ENCODE measurements around the gene SLC6A19.

The SLC6A19 gene

DNA sequence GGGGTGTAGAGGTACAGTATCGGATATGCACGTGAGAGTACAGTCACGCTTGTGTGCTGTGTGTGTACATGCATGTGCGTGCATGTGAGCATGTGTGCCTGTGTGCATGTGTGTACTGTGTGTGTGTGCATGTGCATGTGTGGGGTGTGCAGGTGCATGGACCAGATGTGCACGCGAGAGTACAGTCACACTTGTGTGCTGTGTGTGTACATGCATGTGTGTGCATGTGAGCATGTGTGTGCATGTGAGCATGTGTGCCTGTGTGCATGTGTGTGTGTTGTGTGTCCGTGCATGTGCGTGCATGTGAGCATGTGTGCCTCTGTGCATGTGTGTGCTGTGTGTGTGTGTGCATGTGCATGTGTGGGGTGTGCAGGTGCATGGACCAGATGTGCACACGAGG lies 10.3 kb downstream of the SLC6A19 start:
- DNase-seq: no peak

DNA sequence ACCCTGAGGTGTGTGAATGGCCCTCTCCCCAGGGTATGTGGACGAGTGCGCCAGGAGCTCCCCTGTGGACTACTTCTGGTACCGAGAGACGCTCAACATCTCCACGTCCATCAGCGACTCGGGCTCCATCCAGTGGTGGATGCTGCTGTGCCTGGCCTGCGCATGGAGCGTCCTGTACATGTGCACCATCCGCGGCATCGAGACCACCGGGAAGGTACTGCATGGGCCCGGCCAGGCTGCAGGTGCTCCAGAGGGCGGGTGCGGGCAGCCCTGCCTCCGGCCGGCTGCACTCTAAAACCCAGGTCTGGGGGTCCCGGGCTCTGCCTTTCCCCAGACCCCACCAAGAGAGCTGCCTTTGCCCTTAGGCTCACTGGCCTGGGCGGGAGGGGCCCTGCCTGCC lies 10.9 kb downstream of the SLC6A19 start:
- DNase-seq: no peak

DNA sequence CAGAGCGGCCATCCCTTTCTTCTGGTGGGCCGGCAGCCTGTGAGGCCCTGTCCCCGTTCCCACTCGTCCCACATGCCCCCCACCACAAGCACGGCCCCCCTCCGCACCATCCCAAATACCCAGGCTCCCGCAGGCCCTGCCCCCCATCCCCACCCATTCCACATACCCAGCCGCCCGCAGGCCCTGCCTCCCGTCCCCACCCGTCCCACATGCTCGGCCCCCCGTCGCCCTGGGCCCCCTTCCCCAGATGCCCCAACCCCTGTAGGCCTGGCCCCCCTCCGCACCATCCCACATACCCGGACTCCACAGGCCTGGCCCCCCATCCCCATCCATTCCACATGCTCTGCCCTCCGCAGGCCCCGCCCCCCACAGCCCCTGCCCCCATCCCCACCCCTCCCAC lies 11.5 kb downstream of the SLC6A19 start:
- no peak for DNase-seq

DNA sequence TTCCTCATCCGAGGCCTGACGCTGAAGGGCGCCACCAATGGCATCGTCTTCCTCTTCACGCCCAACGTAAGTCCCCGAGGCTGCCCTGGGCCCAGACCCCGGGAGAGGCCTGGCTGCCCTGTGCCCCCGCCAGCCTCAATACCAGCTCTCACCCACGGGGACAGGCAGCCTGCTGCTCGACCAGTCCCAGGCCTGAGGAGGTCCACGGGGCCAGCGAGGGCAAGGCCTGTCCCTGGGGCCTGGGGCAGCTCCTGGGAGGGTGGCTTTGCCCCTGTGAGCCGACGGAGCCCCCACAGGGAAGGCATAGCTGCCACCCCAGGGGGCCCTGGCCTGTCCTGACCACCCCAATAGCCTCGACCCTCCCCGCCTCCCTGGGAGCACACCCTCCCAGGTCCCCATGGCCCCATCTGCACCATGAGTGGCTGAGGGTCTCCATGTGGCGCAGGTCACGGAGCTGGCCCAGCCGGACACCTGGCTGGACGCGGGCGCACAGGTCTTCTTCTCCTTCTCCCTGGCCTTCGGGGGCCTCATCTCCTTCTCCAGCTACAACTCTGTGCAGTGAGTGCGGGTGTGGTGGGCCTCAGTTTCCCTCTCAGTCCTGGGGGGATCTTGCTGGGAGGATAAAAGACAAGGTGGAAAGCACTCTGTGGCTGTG lies 12.2 kb downstream of the SLC6A19 start:
- no peak for DNase-seq

DNA sequence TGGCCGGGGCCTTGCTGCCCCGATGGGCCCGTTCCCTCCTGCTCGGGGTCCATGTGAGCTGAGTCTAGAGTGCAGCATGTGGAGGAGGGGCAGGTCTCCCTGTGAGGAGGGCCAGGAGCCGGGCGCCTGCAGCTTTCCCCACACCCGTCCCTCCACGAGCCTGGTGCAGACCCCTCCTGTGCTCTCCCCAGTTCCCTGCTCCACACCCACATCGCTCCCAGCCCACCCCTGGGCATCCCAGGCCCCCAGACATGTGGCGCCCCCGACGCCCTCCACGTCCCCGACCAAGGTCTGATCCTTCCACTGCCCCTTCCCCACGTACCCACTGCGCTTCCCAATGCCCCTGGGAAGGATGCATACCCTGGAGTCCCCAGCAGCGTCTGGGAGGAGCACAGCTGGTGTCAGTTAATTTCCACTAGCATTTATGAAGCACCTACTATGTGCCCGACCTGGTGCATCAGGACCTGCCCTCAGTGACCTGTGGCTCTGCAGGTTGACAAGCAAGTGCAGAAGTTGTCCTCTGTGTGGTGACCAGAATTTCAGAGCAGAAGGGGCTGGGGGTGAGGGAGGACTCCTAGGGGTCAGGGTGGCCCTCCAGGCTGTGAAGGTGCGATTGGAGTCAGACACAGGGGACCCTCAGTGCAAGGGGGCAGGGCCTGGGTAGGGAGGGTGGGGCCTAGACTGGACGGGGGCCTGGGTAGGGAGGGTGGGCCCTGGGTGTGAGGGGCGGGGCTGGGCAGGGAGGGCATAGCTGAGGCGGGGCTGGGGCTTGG lies 13.0 kb downstream of the SLC6A19 start:
- no peak for DNase-seq

DNA sequence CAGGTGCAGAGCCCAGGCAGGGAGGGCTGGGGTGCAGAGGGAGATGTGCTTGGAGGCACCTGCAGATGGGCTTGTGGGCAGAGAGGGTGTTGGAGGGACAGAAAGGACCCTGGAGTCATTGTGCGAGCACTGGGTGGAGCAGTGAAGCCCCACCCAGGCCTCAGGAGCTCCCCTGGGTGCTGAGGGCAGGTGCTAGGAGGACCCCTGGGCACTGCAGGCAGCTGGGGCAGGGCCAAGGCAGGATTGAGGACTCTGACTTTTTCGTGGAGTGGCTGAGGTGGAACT lies 13.5 kb downstream of the SLC6A19 start:
- DNase-seq: no peak

DNA sequence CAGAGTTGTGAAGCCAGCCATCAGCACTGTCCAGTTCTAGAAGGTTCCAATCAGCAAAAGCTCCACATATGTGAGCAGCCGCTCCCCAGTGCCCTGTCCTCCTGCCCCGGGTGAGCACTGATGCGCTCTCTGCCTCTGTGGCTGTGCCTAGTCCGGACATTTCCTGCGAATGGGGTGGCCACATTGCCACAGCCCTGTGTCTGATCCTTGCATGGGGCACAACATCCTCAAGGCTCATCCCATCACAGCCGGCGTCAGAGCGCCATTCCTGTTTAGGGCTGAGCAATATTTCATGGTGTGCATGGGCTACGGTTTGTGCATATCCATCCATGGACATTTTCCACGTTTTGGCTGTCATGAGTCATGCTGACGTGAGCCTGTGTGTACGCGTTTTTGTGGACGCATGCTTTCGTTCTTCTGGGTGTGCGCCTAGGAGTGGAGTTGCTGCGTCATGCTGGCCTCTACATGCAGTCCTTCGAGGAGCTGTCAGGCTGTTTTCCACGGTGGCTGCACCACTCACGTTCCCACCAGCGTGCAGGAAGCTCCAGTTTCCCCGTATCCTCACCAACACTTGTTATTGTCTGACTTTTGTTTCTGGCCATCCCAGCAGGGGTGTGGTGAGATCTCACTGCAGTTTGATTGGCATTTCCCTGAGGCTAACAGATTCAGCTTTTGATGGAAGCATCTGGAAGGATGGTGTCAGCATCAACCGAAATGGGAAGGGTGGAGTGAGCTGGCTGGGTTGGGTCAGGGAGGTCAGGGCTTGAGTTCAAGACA lies 14.1 kb downstream of the SLC6A19 start:
- DNase-seq: no peak

DNA sequence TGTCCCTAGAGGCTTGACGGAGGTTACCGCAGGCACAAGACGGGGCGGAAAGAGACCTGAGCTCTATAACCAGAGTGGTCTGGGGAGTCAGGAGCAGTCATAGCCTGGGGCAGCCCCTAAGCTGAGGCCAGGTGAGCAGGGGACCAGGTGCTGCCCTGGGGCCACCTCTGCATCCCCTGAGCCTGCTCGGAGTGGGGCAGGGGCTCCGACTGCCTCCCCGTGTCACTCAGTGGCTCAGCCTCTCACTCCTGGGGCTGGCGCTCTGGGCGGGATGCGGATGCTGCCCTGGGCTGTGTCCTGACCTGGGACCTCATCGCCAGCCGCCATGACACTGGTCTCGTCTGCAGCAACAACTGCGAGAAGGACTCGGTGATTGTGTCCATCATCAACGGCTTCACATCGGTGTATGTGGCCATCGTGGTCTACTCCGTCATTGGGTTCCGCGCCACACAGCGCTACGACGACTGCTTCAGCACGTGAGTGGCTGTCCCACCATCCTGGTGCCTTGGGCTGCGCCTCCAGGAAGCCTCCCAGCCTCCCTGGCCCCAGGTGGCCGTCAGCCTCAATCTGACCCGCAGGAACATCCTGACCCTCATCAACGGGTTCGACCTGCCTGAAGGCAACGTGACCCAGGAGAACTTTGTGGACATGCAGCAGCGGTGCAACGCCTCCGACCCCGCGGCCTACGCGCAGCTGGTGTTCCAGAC lies 15.0 kb downstream of the SLC6A19 start:
- no peak for DNase-seq

DNA sequence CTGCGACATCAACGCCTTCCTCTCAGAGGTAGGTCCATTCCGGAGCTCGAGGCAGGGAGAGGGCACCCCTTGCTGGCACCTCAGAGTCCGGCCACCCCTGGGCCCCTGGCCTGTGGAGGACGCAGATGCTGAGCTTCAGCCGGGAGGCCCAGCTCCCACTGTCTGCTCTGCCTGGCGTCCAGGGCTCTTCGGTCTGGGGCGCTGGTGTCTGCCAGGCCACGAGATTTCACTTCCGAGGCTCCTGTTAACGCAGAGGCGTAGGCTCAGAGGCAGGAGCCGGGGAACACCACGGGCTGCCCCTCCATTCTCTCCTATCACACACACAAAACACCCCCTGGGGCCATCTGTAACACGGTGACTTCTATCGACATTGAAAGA lies 15.5 kb downstream of the SLC6A19 start:
- no peak for DNase-seq

DNA sequence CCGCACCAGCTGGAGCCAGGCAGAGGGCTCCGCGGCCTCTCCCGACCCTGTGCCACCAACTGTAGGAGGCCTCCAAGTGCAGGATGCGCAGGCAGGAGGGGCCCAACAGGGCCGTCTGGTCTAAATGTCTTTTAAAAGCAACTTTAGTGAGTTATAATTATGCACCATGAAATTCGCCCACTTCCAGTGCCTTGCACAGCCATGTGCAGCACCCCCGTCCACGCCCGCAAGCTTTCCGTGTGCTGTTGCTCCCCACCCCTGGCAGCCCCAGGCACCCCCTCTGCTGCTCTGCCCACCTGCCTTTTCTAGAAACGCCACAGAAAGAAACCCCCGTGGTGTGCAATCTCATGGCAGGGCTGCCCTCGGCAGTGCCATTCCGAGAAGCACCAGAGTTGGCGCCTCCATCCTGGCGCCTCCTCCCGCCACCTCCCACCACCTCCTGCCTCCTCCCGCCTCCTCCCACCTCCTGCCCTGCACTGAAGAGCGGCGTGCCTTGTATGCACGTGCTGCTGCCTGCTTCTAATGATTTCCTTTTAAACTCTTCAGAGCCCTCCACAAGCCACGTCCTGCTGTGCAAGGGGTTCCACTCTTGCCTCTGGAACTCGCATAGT lies 16.3 kb downstream of the SLC6A19 start:
- no peak for DNase-seq

DNA sequence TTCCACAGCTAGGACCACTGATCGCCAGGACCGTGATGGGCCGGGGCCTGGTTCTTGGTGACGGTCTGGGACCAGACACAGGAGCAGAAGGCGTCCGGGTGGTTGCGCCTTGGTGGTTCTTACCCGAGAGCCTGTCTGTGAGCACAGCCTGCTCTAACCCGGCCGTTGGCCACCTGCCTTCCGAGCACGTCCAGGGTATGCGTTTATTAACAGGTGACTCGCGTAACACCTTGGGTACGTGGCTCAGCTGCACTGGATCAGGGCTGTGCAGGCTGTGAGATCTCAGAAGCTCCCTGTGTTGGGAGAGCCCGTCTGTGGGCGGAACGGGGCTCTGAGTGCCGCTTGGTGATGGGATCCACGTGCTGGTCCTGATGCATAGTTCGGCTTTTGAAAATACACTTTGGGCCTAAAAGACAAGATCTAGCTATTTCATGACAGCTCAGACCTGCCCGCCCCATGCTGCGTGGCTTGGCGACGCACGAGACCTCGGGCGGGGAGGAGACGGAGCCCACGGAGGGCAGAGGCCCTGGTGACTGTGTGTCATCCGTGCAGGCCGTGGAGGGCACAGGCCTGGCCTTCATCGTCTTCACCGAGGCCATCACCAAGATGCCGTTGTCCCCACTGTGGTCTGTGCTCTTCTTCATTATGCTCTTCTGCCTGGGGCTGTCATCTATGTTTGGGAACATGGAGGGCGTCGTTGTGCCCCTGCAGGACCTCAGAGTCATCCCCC lies 17.1 kb downstream of the SLC6A19 start:
- no peak for DNase-seq

DNA sequence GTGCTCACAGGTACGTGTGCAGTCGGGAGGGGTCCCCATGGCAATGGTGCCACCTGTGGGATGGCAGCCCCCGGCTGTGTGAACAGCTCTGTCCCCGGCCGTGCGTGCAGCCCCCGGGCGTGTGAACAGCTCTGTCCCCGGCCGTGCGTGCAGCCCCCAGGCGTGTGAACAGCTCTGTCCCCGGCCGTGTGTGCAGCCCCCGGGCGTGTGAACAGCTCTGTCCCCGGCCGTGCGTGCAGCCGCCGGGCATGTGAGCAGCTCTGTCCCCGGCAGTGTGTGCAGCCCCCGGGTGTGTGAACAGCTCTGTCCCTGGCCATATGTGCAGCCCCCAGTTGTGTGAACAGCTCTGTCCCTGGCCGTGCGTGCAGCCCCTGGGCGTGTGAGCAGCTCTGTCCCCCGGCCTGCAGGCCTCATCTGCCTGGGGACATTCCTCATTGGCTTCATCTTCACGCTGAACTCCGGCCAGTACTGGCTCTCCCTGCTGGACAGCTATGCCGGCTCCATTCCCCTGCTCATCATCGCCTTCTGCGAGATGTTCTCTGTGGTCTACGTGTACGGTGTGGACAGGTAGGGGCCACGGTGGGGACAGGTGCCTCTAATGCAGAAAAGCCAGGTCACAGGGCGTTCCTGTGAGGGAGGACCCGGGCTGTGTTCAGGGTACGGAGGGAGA lies 17.8 kb downstream of the SLC6A19 start:
- no peak for DNase-seq

DNA sequence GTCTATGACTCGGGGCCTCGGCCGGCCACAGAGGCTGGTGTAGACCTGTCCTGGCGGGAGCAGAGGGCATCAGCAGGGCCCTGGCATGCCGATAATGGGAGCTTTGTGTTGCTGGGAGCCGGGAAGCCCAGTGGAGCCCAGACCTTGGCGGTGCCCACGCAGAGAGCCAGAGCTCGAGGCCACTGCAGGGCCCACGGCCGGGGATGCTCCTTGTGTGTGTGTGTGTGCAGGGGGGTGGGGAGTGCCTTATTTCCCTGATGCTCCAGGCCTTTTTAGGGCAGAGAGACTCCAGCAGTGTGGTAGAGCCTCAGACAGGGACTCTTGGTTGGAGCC lies 18.3 kb downstream of the SLC6A19 start:
- DNase-seq: no peak

DNA sequence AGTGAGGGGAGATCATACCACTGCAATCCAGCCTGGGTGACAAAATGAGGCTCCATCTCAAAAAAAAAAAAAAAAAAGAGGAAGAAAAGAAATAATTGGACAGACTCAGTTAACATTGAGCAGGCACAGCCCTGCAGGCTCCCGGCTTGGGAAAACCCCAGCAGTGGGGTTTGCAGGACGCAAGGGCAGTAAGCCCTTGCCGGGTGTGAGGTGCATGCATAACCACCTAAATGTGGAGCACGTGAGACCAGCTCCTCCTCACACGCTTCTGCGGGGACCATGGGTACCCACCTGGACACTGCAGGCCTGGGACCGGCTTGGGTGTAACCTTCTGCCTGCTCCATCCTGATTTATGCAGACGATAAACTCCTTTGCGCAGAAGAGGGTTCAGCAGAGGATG lies 19.0 kb downstream of the SLC6A19 start:
- DNase-seq: no peak

DNA sequence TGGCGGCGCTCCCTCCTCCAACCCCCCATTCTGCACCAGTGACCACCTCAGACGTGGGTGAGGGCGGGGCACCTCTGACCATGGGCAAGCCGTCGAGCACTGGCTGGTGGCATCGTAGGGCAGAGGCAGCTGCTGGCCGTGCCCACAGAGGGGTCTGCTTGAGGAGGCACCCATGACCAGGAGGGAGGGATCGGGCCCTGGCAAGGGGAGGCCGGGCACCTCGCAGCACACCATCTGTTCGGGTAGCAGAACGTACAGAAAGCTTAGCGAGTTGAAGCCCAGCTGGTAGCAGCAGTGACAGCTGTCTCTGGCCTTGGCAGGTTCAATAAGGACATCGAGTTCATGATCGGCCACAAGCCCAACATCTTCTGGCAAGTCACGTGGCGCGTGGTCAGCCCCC lies 19.4 kb downstream of the SLC6A19 start:
- no peak for DNase-seq

DNA sequence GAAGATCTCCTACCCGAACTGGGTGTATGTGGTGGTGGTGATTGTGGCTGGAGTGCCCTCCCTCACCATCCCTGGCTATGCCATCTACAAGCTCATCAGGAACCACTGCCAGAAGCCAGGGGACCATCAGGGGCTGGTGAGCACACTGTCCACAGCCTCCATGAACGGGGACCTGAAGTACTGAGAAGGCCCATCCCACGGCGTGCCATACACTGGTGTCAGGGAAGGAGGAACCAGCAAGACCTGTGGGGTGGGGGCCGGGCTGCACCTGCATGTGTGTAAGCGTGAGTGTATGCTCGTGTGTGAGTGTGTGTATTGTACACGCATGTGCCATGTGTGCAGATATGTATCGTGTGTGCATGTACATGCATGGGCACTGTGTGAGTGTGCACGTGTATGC lies 20.3 kb downstream of the SLC6A19 start:
- no peak for DNase-seq

DNA sequence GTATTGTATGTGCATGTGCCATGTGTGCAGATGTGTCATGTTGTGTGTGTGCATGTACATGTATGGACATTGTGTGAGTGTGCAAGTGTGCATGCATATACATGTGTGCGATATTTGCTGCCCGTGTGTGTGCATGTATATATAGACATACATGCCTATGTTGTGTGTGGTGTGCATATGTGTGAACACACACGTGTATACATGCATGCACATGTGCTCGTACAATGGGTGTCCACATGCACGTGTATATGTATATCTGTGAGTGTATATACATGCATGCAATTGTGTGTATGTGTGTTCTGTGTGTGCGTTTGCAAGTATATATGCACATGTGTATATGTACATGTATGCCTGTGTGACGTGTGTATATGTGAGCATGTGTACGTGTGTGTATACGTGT lies 20.8 kb downstream of the SLC6A19 start:
- DNase-seq: no peak

DNA sequence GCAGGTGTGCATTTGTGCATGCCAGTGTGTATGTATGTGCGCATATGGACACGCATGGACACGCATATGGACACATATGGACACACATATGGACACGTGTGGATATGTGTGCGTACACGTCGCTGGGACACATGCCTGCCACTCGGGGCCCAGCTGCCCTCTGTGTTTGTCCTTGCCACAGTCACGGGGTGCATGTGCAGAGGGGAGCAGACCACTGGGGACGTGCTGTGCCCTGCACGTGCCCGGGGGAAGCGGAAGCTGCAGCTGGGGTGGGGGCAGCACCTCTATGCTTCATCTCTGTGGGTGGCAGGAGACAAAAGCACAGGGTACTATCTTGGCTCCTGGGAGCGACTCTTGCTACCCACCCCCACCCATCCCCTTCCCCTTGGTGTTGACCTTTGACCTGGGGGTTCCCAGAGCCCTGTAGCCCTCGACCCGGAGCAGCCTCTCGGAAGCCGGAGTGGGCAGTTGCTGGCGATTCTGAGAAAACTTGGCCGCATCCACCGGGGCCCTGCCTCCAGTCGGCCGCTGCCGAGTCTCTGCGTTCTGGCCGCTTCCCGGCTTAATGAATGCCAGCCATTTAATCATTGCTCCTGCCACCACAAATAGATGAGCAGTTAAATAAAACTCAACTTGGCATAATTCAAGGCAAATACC lies 21.4 kb downstream of the SLC6A19 start:
- no peak for DNase-seq

DNA sequence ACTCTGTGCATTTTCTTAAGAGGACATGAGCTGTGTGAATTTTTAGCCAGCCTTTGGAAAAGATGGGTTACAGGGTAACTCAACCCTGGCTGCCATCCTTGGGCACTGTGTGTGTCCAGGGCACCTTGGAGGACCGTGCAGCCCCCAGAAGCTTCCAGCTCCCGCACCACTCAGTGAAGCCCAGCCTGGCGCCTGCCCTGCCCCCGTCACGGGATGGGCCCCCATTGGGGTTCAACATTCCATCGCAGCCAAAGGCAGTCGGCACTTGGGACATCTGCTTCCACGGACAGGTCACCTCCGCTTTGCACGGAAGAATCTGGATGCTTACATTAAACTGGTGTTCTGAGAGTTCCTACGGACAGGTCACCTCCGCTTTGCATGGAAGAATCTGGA lies 21.9 kb downstream of the SLC6A19 start:
- DNase-seq: no peak

DNA sequence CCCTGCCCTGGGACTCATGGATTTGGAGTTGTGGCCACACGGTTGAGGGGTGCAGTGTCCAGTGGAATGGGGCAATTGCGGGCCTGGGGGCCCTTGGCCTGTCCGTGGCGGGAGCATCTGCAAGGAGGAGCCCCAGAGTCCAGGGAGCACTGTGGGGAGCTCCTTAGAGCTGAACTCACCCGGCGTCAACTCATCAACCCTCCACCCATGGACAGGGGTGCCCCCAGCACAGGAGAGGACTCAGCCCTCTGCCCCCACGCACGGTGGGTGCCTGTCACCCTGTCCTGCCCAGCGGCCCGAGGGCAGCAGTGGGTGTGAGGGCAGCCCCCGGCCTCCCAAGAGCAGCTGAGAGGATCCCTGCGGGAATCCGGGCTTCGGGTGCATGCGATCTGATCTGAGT lies 23.2 kb downstream of the SLC6A19 start:
- DNase-seq: no peak

DNA sequence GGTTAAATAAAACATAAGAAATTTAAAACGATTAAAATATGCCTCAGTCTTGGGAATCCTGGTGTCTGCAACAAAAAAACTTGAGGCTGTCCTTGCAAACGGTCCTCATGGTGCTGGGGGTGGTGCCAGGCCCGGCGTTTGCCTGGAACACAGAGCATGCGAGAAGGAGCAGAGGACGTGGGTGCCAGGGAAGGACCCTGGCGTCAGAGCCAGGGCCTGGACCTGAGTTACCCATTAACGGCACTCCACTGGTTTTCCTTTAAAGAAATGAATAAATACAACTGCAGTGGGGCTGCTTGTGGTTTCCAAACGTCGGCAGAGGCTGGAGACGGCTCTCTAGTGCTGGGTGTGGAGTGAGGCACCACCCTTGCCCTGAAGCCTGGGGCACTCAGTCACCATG lies 23.7 kb downstream of the SLC6A19 start, which contains the start of gene SLC6A18:
Gene SLC6A18 (plus strand): TSS at position 301 of the 400 bp plus-strand sequence. CDS start 97 bp downstream, at position 398.
- DNase-seq: no peak

Data from effector CD4-positive, alpha-beta T cell (primary cell).